Endothelial cell (in vitro differentiated cells): ENCODE measurements around the gene RHBDL1. TPM values are rescaled to one million over a fixed set of nuclear protein-coding genes. Genes with fewer than 3 reads are reported as not detected.

Experiments used
- DNase-seq: peaks from one replicate; pipeline ENCODE4 v3.0.0; 2021; ENCODE audit warnings: low spot score
- H3K27ac Mint-ChIP-seq: one replicate; pipeline ENCODE4 v1.8.0; 2021; ENCODE audit warnings: mixed read lengths, inconsistent platforms; ENCODE audit not compliant: unreplicated experiment
- H3K27me3 Mint-ChIP-seq: one replicate; pipeline ENCODE4 v1.8.0; 2021; ENCODE audit warnings: mild to moderate bottlenecking, moderate library complexity, mixed read lengths, inconsistent platforms; ENCODE audit not compliant: unreplicated experiment
- H3K36me3 Mint-ChIP-seq: one replicate; pipeline ENCODE4 v1.8.0; 2021; ENCODE audit warnings: mild to moderate bottlenecking, low read depth, mixed read lengths, inconsistent platforms; ENCODE audit not compliant: unreplicated experiment
- H3K4me1 Mint-ChIP-seq: one replicate; pipeline ENCODE4 v1.8.0; 2021; ENCODE audit warnings: mild to moderate bottlenecking, mixed read lengths, inconsistent platforms; ENCODE audit not compliant: unreplicated experiment
- H3K4me3 Mint-ChIP-seq: one replicate; pipeline ENCODE4 v1.8.0; 2021; ENCODE audit warnings: mild to moderate bottlenecking, mixed read lengths, inconsistent platforms; ENCODE audit not compliant: unreplicated experiment
- H3K9me3 Mint-ChIP-seq: one replicate; pipeline ENCODE4 v1.8.0; 2021; ENCODE audit warnings: mixed read lengths, inconsistent platforms; ENCODE audit not compliant: unreplicated experiment
- total RNA-seq: library from RNA; stranded (reverse); fragmentation: NEBNext Ultra II Directional; extraction: Animal tissue kit (Norgen Biotek cat#: 25700); gene quantifications from one replicate; pipeline ENCODE4 v1.2.1, GENCODE V29; 2021; ENCODE audit not compliant: unreplicated experiment
- TF ChIP-seq, protein P1 (sequence below): fragments of 200-600 bp; sonication (generic); IDR thresholded peaks from one replicate; pipeline ENCODE4 v1.5.0; 2021; ENCODE audit warnings: antibody characterized with exemption; ENCODE audit not compliant: unreplicated experiment

The RHBDL1 gene
- total RNA-seq, 1 donor from 2014 or later: 1.6 TPM

DNA sequence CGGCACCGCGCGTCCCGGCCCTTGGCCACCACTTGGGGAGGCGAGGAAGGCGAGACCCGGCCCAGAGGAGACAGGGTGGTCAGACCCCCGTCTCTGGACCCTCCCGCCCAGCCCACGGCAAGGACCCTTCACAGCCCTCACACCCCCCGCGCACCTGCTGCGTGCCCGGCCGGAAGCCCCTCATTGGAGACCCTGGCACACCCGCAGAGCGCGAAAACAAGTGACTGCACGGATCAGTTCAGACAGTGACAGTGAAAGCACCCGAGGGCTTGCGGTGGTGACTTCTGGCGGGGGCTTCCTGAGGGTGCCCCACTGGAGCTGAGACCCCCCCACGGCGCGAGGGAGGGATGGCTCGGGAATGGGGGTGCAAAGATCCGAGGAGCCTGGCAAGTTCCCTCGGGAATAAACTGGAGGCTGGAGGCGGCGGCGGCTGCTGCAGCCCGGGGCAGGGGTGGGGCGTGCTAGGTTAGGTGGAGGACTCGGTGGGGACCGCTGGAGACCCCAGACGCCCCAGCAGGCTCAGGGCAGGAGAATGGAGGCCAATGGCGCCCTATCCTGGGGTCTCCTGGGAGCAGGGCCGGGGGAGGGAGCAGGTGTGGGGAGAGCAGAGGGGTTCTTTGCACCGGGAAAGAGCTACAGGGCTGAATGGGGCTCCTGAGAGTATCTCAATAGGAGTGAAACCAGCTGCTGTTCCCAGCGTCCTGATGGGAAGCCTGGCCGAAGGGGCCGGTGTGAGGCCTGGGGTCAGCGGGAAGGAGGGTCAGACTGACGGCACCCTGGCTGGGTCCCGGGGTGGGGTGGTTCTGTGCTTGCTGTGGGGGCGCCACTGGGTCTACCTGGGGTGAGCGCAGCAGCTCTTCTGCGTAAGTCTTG is 31.0 kb downstream of the RHBDL1 start:
- H3K27ac Mint-ChIP-seq: no peak overlapping the region
- TF ChIP-seq, protein P1, sequence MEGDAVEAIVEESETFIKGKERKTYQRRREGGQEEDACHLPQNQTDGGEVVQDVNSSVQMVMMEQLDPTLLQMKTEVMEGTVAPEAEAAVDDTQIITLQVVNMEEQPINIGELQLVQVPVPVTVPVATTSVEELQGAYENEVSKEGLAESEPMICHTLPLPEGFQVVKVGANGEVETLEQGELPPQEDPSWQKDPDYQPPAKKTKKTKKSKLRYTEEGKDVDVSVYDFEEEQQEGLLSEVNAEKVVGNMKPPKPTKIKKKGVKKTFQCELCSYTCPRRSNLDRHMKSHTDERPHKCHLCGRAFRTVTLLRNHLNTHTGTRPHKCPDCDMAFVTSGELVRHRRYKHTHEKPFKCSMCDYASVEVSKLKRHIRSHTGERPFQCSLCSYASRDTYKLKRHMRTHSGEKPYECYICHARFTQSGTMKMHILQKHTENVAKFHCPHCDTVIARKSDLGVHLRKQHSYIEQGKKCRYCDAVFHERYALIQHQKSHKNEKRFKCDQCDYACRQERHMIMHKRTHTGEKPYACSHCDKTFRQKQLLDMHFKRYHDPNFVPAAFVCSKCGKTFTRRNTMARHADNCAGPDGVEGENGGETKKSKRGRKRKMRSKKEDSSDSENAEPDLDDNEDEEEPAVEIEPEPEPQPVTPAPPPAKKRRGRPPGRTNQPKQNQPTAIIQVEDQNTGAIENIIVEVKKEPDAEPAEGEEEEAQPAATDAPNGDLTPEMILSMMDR: no peak
- H3K36me3 Mint-ChIP-seq: no peaks in the 10 kb centered on the region
- peaks cover 28% of the 10 kb centered on the region for H3K27me3 Mint-ChIP-seq
- H3K9me3 Mint-ChIP-seq: no peaks in the 10 kb centered on the region
- no peak for DNase-seq
- H3K4me1 Mint-ChIP-seq: no peaks in the 10 kb centered on the region
- no peak overlapping the region for H3K4me3 Mint-ChIP-seq

DNA sequence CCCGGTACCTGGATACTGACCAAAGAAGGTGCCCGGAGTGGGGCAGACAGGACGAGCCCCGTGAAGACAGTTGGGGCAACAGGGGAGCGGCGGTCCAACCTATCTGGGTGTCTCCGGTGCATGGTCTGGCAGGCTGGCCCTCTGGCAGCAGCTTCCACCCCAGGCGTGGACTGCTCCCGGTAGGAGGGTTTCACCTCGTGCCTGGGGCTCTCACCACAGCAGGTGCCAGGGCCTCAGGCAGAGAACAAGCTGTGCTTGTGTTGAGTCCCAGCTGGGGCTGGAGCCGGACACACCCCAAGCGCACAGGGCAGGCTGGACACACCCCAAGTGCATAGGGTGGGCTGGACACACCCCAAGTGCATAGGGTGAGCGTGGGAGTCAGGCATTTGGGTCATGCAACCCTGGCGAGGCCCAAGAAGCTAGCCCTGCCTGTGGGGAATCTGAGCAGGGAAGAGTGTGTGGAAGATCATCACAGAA is 31.6 kb downstream of the RHBDL1 start:
- H3K4me3 Mint-ChIP-seq: no peak overlapping the region
- H3K9me3 Mint-ChIP-seq: no peaks in the 10 kb centered on the region
- TF ChIP-seq, protein P1: no peak
- H3K27ac Mint-ChIP-seq: no peak overlapping the region
- H3K4me1 Mint-ChIP-seq: no peaks in the 10 kb centered on the region
- DNase-seq: no peak
- H3K36me3 Mint-ChIP-seq: no peaks in the 10 kb centered on the region
- peaks cover 25% of the 10 kb centered on the region for H3K27me3 Mint-ChIP-seq

DNA sequence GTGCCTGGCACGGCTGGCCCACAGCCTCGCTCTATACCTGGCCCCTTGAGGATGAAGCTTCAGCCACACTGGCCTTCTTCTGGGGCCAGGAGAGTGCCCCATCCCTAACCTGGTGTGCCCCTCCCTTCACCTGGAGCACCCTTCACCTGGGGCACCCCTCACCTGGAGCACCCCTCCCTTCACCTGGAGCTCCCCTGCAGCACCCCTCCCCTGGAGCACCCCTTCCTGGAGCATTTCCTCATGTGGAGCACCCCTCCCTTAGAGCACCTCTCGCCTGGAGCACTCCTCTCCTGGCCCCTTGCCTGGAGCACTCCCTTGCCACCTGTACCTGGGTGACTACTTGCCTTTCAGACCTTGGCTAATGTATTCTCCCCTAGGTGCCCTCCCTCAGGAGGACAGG is 32.5 kb downstream of the RHBDL1 start:
- no peak overlapping the region for H3K27ac Mint-ChIP-seq
- no peak overlapping the region for H3K4me3 Mint-ChIP-seq
- H3K27me3 Mint-ChIP-seq: peaks cover 23% of the 10 kb centered on the region
- no peaks in the 10 kb centered on the region for H3K9me3 Mint-ChIP-seq
- no peak for DNase-seq
- no peaks in the 10 kb centered on the region for H3K36me3 Mint-ChIP-seq
- TF ChIP-seq, protein P1: no peak
- H3K4me1 Mint-ChIP-seq: no peaks in the 10 kb centered on the region

DNA sequence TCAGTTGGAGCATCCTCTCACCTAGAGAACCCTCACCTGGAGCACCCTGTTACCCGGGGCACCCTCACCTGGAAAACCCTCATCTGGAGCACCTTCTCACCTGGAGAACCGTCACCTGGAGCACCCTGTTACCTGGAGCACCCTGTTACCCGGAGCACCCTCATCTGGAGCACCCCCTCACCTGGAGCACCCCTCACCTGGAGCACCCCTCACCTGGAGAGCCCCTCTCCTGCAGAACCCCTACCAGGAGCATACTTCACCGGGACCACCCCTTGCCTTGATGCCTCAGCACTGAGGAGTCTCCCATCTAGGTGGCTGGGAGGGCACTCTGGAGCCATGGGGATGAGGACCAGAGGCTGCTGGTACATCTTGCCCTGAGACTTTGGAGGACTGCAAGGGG is 33.5 kb downstream of the RHBDL1 start:
- H3K9me3 Mint-ChIP-seq: no peaks in the 10 kb centered on the region
- H3K4me3 Mint-ChIP-seq: no peak overlapping the region
- H3K27me3 Mint-ChIP-seq: peaks cover 25% of the 10 kb centered on the region
- no peaks in the 10 kb centered on the region for H3K4me1 Mint-ChIP-seq
- H3K36me3 Mint-ChIP-seq: no peaks in the 10 kb centered on the region
- DNase-seq: no peak
- H3K27ac Mint-ChIP-seq: no peak overlapping the region
- TF ChIP-seq, protein P1: no peak
